H9 (cell line): Measurements from ENCODE around the gene EFCAB12. TPM values are rescaled to one million over a fixed set of nuclear protein-coding genes. Genes with fewer than 3 reads are reported as not detected.

Source experiments
- DNase-seq: peaks from one replicate; pipeline ENCODE4 v3.0.0-alpha.2; 2017
- H2AFZ ChIP-seq: one replicate; pipeline ENCODE4 v1.6.1; 2013; ENCODE audit warnings: mild to moderate bottlenecking, low read length, control low read depth, moderate library complexity
- H2AK5ac ChIP-seq: 2 replicates; pipeline ENCODE4 v1.6.1; 2013; ENCODE audit warnings: low read length, control low read depth, mixed read lengths; ENCODE audit not compliant: insufficient read length
- H2BK120ac ChIP-seq: one replicate; pipeline ENCODE4 v1.6.1; 2013; ENCODE audit warnings: low read depth, mild to moderate bottlenecking, low read length, control low read depth, inconsistent platforms; ENCODE audit not compliant: poor library complexity, severe bottlenecking
- H2BK12ac ChIP-seq: 2 replicates; pipeline ENCODE4 v1.6.1; 2013; ENCODE audit warnings: low read length, control low read depth, mixed read lengths, low read depth; ENCODE audit not compliant: insufficient read length
- H2BK15ac ChIP-seq: 2 replicates; pipeline ENCODE4 v1.6.1; 2013; ENCODE audit warnings: low read depth, low read length, control low read depth
- H2BK20ac ChIP-seq: one replicate; pipeline ENCODE4 v1.6.1; 2013; ENCODE audit warnings: low read depth, mild to moderate bottlenecking, low read length, control low read depth, inconsistent platforms; ENCODE audit not compliant: poor library complexity, severe bottlenecking
- H2BK5ac ChIP-seq: 2 replicates; pipeline ENCODE4 v1.6.1; 2013; ENCODE audit warnings: low read length, control low read depth, mixed read lengths; ENCODE audit not compliant: insufficient read length
- H3K14ac ChIP-seq: 2 replicates; pipeline ENCODE4 v1.6.1; 2013; ENCODE audit warnings: low read length, control low read depth; ENCODE audit not compliant: insufficient read depth
- H3K18ac ChIP-seq: 2 replicates; pipeline ENCODE4 v1.6.1; 2013; ENCODE audit warnings: low read depth, mild to moderate bottlenecking, mixed read lengths, low read length, control low read depth; ENCODE audit not compliant: insufficient read length
- H3K23ac ChIP-seq: 2 replicates; pipeline ENCODE4 v1.6.1; 2013; ENCODE audit warnings: low read length, control low read depth, mixed read lengths, low read depth; ENCODE audit not compliant: insufficient read length
- H3K23me2 ChIP-seq: 2 replicates; pipeline ENCODE4 v1.6.1; 2013; ENCODE audit warnings: low read depth, mild to moderate bottlenecking, mixed read lengths, low read length, control low read depth; ENCODE audit not compliant: insufficient read length, poor library complexity, severe bottlenecking
- H3K27ac ChIP-seq: 2 replicates; pipeline ENCODE4 v1.5.1; 2013; ENCODE audit warnings: low read length, control low read depth, mixed read lengths, low read depth; ENCODE audit not compliant: insufficient read length
- H3K27me3 ChIP-seq: 2 replicates; pipeline ENCODE4 v1.6.1; 2013; ENCODE audit warnings: low read length, control low read depth, inconsistent platforms; ENCODE audit not compliant: insufficient read depth
- H3K4ac ChIP-seq: 2 replicates; pipeline ENCODE4 v1.6.1; 2013; ENCODE audit warnings: low read depth, mild to moderate bottlenecking, control low read depth, inconsistent platforms, low read length, moderate library complexity
- H3K4me1 ChIP-seq: 2 replicates; pipeline ENCODE4 v1.6.1; 2013; ENCODE audit warnings: low read length, control low read depth, inconsistent platforms; ENCODE audit not compliant: insufficient read depth
- H3K4me2 ChIP-seq: 2 replicates; pipeline ENCODE4 v1.6.1; 2013; ENCODE audit warnings: low read length, control low read depth, mixed read lengths; ENCODE audit not compliant: insufficient read length, insufficient read depth
- H3K56ac ChIP-seq: 2 replicates; pipeline ENCODE4 v1.6.1; 2013; ENCODE audit warnings: low read depth, mild to moderate bottlenecking, mixed read lengths, low read length, control low read depth; ENCODE audit not compliant: insufficient read length
- H3K79me1 ChIP-seq: 2 replicates; pipeline ENCODE4 v1.6.1; 2013; ENCODE audit warnings: low read depth, mild to moderate bottlenecking, moderate library complexity, low read length, control low read depth, inconsistent platforms; ENCODE audit not compliant: insufficient read depth, poor library complexity, severe bottlenecking
- H3K79me2 ChIP-seq: 2 replicates; pipeline ENCODE4 v1.6.1; 2013; ENCODE audit warnings: low read length, control low read depth, inconsistent platforms; ENCODE audit not compliant: insufficient read depth
- H3K9ac ChIP-seq: 2 replicates; pipeline ENCODE4 v1.6.1; 2013; ENCODE audit warnings: low read length, control low read depth, mixed read lengths; ENCODE audit not compliant: insufficient read length; ENCODE audit errors: extremely low read depth
- H3K9me3 ChIP-seq: one replicate; pipeline ENCODE4 v1.6.1; 2013; ENCODE audit warnings: low read depth, low read length, inconsistent platforms; ENCODE audit not compliant: control insufficient read depth
- H3T11ph ChIP-seq: one replicate; pipeline ENCODE4 v1.6.1; 2013; ENCODE audit warnings: mild to moderate bottlenecking, low read length, control low read depth, inconsistent platforms
- H4K20me1 ChIP-seq: one replicate; pipeline ENCODE4 v1.6.1; 2013; ENCODE audit not compliant: control insufficient read depth, insufficient read length, insufficient read depth
- H4K5ac ChIP-seq: 2 replicates; pipeline ENCODE4 v1.6.1; 2013; ENCODE audit warnings: low read depth, mild to moderate bottlenecking, mixed read lengths, low read length, control low read depth; ENCODE audit not compliant: insufficient read length
- H4K8ac ChIP-seq: replicated peaks from 2 replicates; pipeline ENCODE4 v1.6.1; 2013; ENCODE audit warnings: low read length, control low read depth, mixed read lengths, low read depth; ENCODE audit not compliant: insufficient read length
- H4K91ac ChIP-seq: 2 replicates; pipeline ENCODE4 v1.6.1; 2013; ENCODE audit warnings: low read depth, mild to moderate bottlenecking, moderate library complexity, mixed read lengths, low read length, control low read depth; ENCODE audit not compliant: insufficient read length
- H3K27ac Mint-ChIP-seq, 3 experiments: 2 replicates in 2 of 3; 3 replicates in 1 of 3; pipeline ENCODE4 v1.8.0; 2020 to 2021; ENCODE audit warnings: mixed read lengths in 3 of 3, mild to moderate bottlenecking in 1 of 3, moderate library complexity in 1 of 3
- H3K27me3 Mint-ChIP-seq: 2 replicates; pipeline ENCODE4 v1.8.0; 2021; ENCODE audit warnings: low read depth, mild to moderate bottlenecking, moderate library complexity, mixed read lengths
- H3K36me3 Mint-ChIP-seq, 3 experiments: 2 replicates in 2 of 3; 3 replicates in 1 of 3; pipeline ENCODE4 v1.8.0; 2020 to 2021; ENCODE audit warnings: low read depth in 3 of 3, mixed read lengths in 3 of 3; ENCODE audit not compliant: insufficient read depth in 1 of 3
- H3K4me1 Mint-ChIP-seq, 2 experiments: 2 replicates each; pipeline ENCODE4 v1.8.0; 2020; ENCODE audit warnings: mixed read lengths in 2 of 2
- H3K4me3 Mint-ChIP-seq, 2 experiments: 2 replicates in 1 of 2; 3 replicates in 1 of 2; pipeline ENCODE4 v1.8.0; 2020 to 2021; ENCODE audit warnings: mild to moderate bottlenecking in 2 of 2, mixed read lengths in 2 of 2, moderate library complexity in 1 of 2
- H3K9me3 Mint-ChIP-seq, 2 experiments: 2 replicates in 1 of 2; 3 replicates in 1 of 2; pipeline ENCODE4 v1.8.0; 2020; ENCODE audit warnings: mild to moderate bottlenecking in 2 of 2, mixed read lengths in 2 of 2, moderate library complexity in 1 of 2
- WGBS: extraction: QIAGEN DNeasy Blood & Tissue Kit; methylation state at CpG from one replicate; pipeline ENCODE4 v1.1.7; 2013; ENCODE audit warnings: missing lambda C conversion rate, low lambda C conversion rate, mixed read lengths; ENCODE audit not compliant: insufficient read length; ENCODE audit errors: extremely low coverage; 5-methylcytosine and 5-hydroxymethylcytosine counted together
- total RNA-seq: library from RNA; stranded (reverse); gene quantifications from 2 replicates; pipeline ENCODE4 v1.2.1, GENCODE V29; 2021
- TF ChIP-seq, protein P1 (sequence below): fragments of 200-600 bp; sonication (generic); conservative IDR thresholded peaks from 3 replicates; pipeline ENCODE4 v1.8.0; 2021; ENCODE audit warnings: antibody characterized with exemption, mild to moderate bottlenecking

Gene EFCAB12
- total RNA-seq, 1 experiment from 2014 or later = 0.28 TPM

DNA sequence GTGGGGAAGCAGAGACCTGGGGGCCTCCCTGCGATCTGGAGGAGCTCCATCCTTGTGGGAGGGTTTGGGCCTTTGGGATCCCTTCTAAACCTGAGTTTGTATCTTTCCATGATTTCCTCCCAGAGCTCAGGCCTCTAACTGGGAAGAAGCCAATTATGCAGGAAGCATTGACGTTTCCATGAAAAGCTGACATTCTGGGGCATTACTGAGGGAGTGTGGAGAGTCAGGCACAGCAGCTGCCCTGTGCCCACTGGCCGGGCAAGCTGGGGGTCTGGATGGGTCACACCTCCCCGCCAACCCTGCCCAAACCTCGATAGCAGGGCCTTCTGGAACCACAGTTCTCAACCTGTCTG is 74.9 kb downstream of the EFCAB12 start:
- no peak overlapping the region for H3K27ac ChIP-seq
- H2BK20ac ChIP-seq = no peak overlapping the region
- no peaks in the 10 kb centered on the region for H3K23me2 ChIP-seq
- H2BK5ac ChIP-seq = no peak overlapping the region
- no CpG with 5 or more reads among the region's 5 CpGs for WGBS
- H3K18ac ChIP-seq = no peak overlapping the region
- no peak overlapping the region for H2BK15ac ChIP-seq
- no peak overlapping the region for H4K91ac ChIP-seq
- 0 out of 2 replicates have a peak, but pooled peaks cover 2% of the 10 kb centered on the region for H3K4me1 ChIP-seq
- no peak overlapping the region for H2AK5ac ChIP-seq
- H3K27me3 ChIP-seq = no peaks in the 10 kb centered on the region
- no peak overlapping the region for H3K4me2 ChIP-seq
- Mint-ChIP-seq H3K27me3 (peaks cover 2% of the 10 kb centered on the region; the same call in 1 of the 2 replicates), H3K4me1 (peaks cover 7 to 11% of the 10 kb centered on the region in 2 experiments; a peak in 3 of 4 replicates), H3K27ac (no peak overlapping the region), H3K36me3 (no peaks in the 10 kb centered on the region), H3K9me3 (no peaks in the 10 kb centered on the region), H3K4me3 (no peak overlapping the region)
- H2BK12ac ChIP-seq = no peak overlapping the region
- H3T11ph ChIP-seq = no peak overlapping the region
- H2BK120ac ChIP-seq = no peak overlapping the region
- TF ChIP-seq, protein P1, sequence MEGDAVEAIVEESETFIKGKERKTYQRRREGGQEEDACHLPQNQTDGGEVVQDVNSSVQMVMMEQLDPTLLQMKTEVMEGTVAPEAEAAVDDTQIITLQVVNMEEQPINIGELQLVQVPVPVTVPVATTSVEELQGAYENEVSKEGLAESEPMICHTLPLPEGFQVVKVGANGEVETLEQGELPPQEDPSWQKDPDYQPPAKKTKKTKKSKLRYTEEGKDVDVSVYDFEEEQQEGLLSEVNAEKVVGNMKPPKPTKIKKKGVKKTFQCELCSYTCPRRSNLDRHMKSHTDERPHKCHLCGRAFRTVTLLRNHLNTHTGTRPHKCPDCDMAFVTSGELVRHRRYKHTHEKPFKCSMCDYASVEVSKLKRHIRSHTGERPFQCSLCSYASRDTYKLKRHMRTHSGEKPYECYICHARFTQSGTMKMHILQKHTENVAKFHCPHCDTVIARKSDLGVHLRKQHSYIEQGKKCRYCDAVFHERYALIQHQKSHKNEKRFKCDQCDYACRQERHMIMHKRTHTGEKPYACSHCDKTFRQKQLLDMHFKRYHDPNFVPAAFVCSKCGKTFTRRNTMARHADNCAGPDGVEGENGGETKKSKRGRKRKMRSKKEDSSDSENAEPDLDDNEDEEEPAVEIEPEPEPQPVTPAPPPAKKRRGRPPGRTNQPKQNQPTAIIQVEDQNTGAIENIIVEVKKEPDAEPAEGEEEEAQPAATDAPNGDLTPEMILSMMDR = no peak
- no peak overlapping the region for H3K23ac ChIP-seq
- H3K79me2 ChIP-seq = no peaks in the 10 kb centered on the region
- no peak overlapping the region for H3K9ac ChIP-seq
- no peaks in the 10 kb centered on the region for H4K20me1 ChIP-seq
- H3K79me1 ChIP-seq = no peaks in the 10 kb centered on the region
- H4K8ac ChIP-seq = no peak overlapping the region
- H4K5ac ChIP-seq = no peak overlapping the region
- DNase-seq = no peak
- H2AFZ ChIP-seq = no peak overlapping the region
- H3K56ac ChIP-seq = no peak overlapping the region
- H3K14ac ChIP-seq = no peak overlapping the region
- H3K4ac ChIP-seq = no peak overlapping the region
- H3K9me3 ChIP-seq = no peaks in the 10 kb centered on the region
